ENCODE measurements around the gene MAPK11.

The MAPK11 gene

GRCh38 chr22:50269970-50270665, at the start of gene MAPK11:
Gene MAPK11 (minus strand): TSS chr22:50270380. CDS start chr22:50270292, 88 bp downstream.
- H3K4me3 ChIP-seq (replicated peaks in 1 of 2; ENCODE audit: low read depth in 2 of 2, low read length in 2 of 2), result peak within 1 kb of the TSS; percentile 47 to 57
- no peak for TF ChIP-seq CTCF (IDR thresholded peaks at IDR 0.05; ENCODE audit: low read depth, low read length)
- DNase-seq (ENCODE audit: low read depth in 2 of 2), result peak; percentile 32 to 61

GRCh38 chr22:50319503-50319951, 49.3 kb upstream of the MAPK11 start:
- TF ChIP-seq CTCF (IDR thresholded peaks at IDR 0.05; ENCODE audit: low read depth, low read length), result no peak
- no peak for DNase-seq (ENCODE audit: low read depth in 2 of 2)
- H3K4me3 ChIP-seq (replicated peaks in 1 of 2; ENCODE audit: low read depth in 2 of 2, low read length in 2 of 2), result no peak overlapping the region

DNA sequence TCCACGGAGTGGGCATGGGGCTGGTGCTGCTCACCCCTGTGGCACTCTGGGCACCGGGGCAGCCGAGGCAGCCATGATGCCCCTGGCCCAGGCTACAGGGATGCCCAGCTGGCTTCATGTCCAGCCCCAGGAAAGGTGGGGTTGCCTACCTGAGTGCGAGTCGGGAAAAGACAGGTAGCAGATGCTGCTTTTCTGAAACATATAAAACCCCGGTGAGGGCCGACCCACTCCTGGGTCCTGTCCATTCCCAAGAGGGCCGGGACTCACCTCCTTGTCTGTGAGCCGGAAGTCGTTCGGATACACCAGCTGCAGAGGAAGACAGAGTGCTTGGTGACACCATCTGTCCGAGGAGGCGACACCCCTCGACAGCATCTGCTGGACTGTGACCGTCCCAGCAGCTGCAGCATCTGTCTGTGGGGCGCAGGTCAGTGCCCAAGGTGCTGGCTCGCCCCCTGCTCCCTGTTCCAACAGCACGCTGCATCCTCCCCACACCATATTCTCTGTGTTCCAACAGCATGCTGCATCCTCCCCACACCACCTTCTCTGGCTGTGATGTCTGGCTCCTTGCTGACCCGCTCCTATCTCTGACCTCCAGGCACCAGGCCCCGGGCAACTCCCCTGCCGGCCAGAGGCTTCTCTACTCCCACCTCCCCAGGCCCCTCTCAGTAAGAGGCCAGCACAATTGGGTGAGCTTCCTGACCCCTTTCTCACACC, 48.7 kb upstream of the MAPK11 start:
- DNase-seq (ENCODE audit: low read depth in 2 of 2), result no peak
- H3K4me3 ChIP-seq (replicated peaks in 1 of 2; ENCODE audit: low read depth in 2 of 2, low read length in 2 of 2), result no peak overlapping the region
- TF ChIP-seq CTCF (IDR thresholded peaks at IDR 0.05; ENCODE audit: low read depth, low read length), result no peak

DNA sequence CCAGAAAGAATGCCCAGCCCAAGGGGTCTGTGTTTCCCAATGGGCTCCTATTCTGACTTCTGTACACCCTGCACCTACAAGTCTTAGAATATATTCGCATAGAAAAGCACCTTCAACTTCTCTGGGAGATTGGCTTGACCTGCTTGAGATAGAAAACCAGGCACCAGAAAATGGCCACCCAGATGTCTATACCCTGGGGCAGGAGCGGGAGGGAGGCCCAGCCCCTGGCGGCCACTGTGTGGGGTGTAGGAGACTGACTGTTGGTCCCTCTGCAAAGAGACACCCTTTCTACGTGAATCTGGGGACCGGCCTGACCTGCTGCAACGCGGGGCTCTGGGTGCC, 48.1 kb upstream of the MAPK11 start:
- TF ChIP-seq CTCF (IDR thresholded peaks at IDR 0.05; ENCODE audit: low read depth, low read length), result no peak
- no peak for DNase-seq (ENCODE audit: low read depth in 2 of 2)

GRCh38 chr22:50317674-50318073, 47.5 kb upstream of the MAPK11 start:
- DNase-seq (ENCODE audit: low read depth in 2 of 2), result no peak
- no peak for TF ChIP-seq CTCF (IDR thresholded peaks at IDR 0.05; ENCODE audit: low read depth, low read length)
- H3K4me3 ChIP-seq (replicated peaks in 1 of 2; ENCODE audit: low read depth in 2 of 2, low read length in 2 of 2), result no peak overlapping the region

More for the DNA sequence above, 48.1 kb upstream of the MAPK11 start:
- H3K4me3 ChIP-seq (replicated peaks in 1 of 2; ENCODE audit: low read depth in 2 of 2, low read length in 2 of 2), result no peak overlapping the region

GRCh38 chr22:50317178-50317577, 47.0 kb upstream of the MAPK11 start:
- no peak for TF ChIP-seq CTCF (IDR thresholded peaks at IDR 0.05; ENCODE audit: low read depth, low read length)
- no peak for DNase-seq (ENCODE audit: low read depth in 2 of 2)
- no peak overlapping the region for H3K4me3 ChIP-seq (replicated peaks in 1 of 2; ENCODE audit: low read depth in 2 of 2, low read length in 2 of 2)
